HCT116 (cell line): ENCODE results near the gene ESRP2. TPM values are rescaled to one million over a fixed set of nuclear protein-coding genes. Genes with fewer than 3 reads are reported as not detected.
A peak's percentile ranks its signal among the peaks of the same experiment; 100 is the strongest.

Experiments
- ATAC-seq: fragments of 200-7000 bp; cut with Tn5 transposase; 2 replicates; pipeline ENCODE4 v1.9.1; 2020; ENCODE audit warnings: mild to moderate bottlenecking, moderate library complexity
- BruUV-seq: library from RNA; stranded (reverse); fragments of 400-500 nt; replicated peaks from 2 replicates; lab custom pipeline; 2021; lab: Mats Ljungman, UMichigan
- CTCF ChIA-PET: fragments of 300-600 bp; sonication (Branson Sonifier 250); formaldehyde crosslinking; loops from one replicate; lab custom pipeline; 2021; ENCODE audit warnings: antibody characterized with exemption; lab: Charles Lee
- POLR2A ChIA-PET: fragments of 300-600, 350-600 bp; sonication (Branson Sonifier 250); formaldehyde crosslinking; loops from one replicate; lab custom pipeline; 2021; ENCODE audit warnings: antibody characterized with exemption; lab: Charles Lee
- RAD21 ChIA-PET, 2 experiments: fragments of 300-600 bp; sonication (Branson Sonifier 250); formaldehyde crosslinking; loops; one replicate each; lab custom pipeline; 2023; ENCODE audit warnings: low total read pairs in 2 of 2; ENCODE audit not compliant: uncharacterized antibody in 2 of 2, unreplicated experiment in 2 of 2, low non-redundant PET in 1 of 2; lab: Charles Lee
- DNase-seq: peaks from one replicate; pipeline ENCODE4 v3.0.0-alpha.2; 2010; ENCODE audit warnings: low read depth, low spot score
- H2AFZ ChIP-seq: fragments of 200-600 bp; shearing (Covaris generic), sonication (generic); 2 replicates; pipeline ENCODE4 v1.6.1; 2017; ENCODE audit warnings: low read depth, mixed run types, mixed read lengths, antibody characterized with exemption, low read length; ENCODE audit not compliant: poor library complexity, severe bottlenecking
- H3K27ac ChIP-seq: 2 replicates; pipeline ENCODE4 v1.5.1; 2012; ENCODE audit warnings: low read depth, low read length
- H3K27me3 ChIP-seq: fragments of 200-600 bp; sonication (generic); 2 replicates; pipeline ENCODE4 v1.6.1; 2016; ENCODE audit warnings: mixed run types, low read length, mixed read lengths; ENCODE audit not compliant: insufficient read depth
- H3K36me3 ChIP-seq, 2 experiments: fragments of 200-500 bp in 1 of 2; fragments of 200-600 bp in 1 of 2; sonication (Bioruptor generic) in 1 of 2; sonication (generic) in 1 of 2; 2 replicates each; pipeline versions ENCODE4 v1.5.1 to v1.6.1; 2014 to 2016; ENCODE audit warnings: low read length in 2 of 2, inconsistent platforms in 1 of 2, mixed read lengths in 1 of 2, mixed run types in 1 of 2; ENCODE audit not compliant: insufficient read depth in 2 of 2, control insufficient read depth in 1 of 2
- H3K4me1 ChIP-seq, 2 experiments: fragments of 200-600 bp in 1 of 2; sonication (generic) in 1 of 2; 2 replicates each; pipeline versions ENCODE4 v1.5.1 to v1.6.1; 2012 to 2017; ENCODE audit warnings: low read length in 2 of 2, inconsistent platforms in 1 of 2, mild to moderate bottlenecking in 1 of 2, mixed read lengths in 1 of 2, mixed run types in 1 of 2, moderate library complexity in 1 of 2; ENCODE audit not compliant: insufficient read depth in 2 of 2, control insufficient read depth in 1 of 2
- H3K4me2 ChIP-seq: fragments of 200-600 bp; sonication (generic); 2 replicates; pipeline ENCODE4 v1.6.1; 2017; ENCODE audit warnings: mixed run types, low read length, mixed read lengths
- H3K4me3 ChIP-seq, 2 experiments: fragments of 200-600 bp in 1 of 2; sonication (generic) in 1 of 2; replicated peaks in 1 of 2; 2 replicates each; pipeline ENCODE4 v1.5.1; 2011 to 2016; ENCODE audit warnings: low read length in 2 of 2, control low read depth in 1 of 2, low read depth in 1 of 2, mild to moderate bottlenecking in 1 of 2, mixed read lengths in 1 of 2, mixed run types in 1 of 2
- H3K79me2 ChIP-seq: fragments of 200-600 bp; sonication (generic); 2 replicates; pipeline ENCODE4 v1.6.1; 2017; ENCODE audit warnings: mild to moderate bottlenecking, mixed run types, low read length, moderate library complexity, mixed read lengths; ENCODE audit not compliant: insufficient read depth
- H3K9ac ChIP-seq: fragments of 200-600 bp; sonication (generic); 2 replicates; pipeline ENCODE4 v1.6.1; 2016; ENCODE audit warnings: low read length, mixed read lengths
- H3K9me2 ChIP-seq: fragments of 200-600 bp; sonication (generic), shearing (Covaris generic); 2 replicates; pipeline ENCODE4 v1.6.1; 2017; ENCODE audit warnings: mixed run types, mild to moderate bottlenecking, moderate library complexity; ENCODE audit not compliant: insufficient read depth
- H3K9me3 ChIP-seq, 2 experiments: fragments of 200-500 bp in 1 of 2; fragments of 200-600 bp in 1 of 2; sonication (Bioruptor generic) in 1 of 2; sonication (generic) in 1 of 2; 2 replicates each; pipeline ENCODE4 v1.6.1; 2014 to 2017; ENCODE audit warnings: low read length in 2 of 2, mixed read lengths in 2 of 2, inconsistent platforms in 1 of 2, low read depth in 1 of 2, mild to moderate bottlenecking in 1 of 2, mixed run types in 1 of 2, moderate library complexity in 1 of 2; ENCODE audit not compliant: control insufficient read depth in 1 of 2, insufficient read depth in 1 of 2
- H4K20me1 ChIP-seq: fragments of 200-600 bp; sonication (generic), shearing (Covaris generic); 2 replicates; pipeline ENCODE4 v1.6.1; 2017; ENCODE audit warnings: mixed run types, mild to moderate bottlenecking, moderate library complexity; ENCODE audit not compliant: insufficient read depth
- ELF1 ChIP-seq: IDR thresholded peaks from 2 replicates; pipeline ENCODE4 v1.6.1; 2012; ENCODE audit warnings: low read depth, borderline replicate concordance
- EZH2phosphoT487 ChIP-seq: fragments of 200-600 bp; IDR thresholded peaks from 2 replicates; pipeline ENCODE4 v1.6.1; 2018; ENCODE audit warnings: antibody characterized with exemption, borderline replicate concordance
- POLR2A ChIP-seq: IDR thresholded peaks from 2 replicates; pipeline ENCODE4 v1.7.0; 2011; ENCODE audit warnings: borderline replicate concordance; ENCODE audit not compliant: insufficient read depth, insufficient read length; ENCODE audit errors: extremely low read depth
- YY1 ChIP-seq: IDR thresholded peaks from 2 replicates; pipeline ENCODE4 v1.6.1; 2011; ENCODE audit warnings: low read length, low read depth, moderate library complexity, mild to moderate bottlenecking; ENCODE audit not compliant: insufficient replicate concordance; ENCODE audit errors: extremely low read depth
- ZFX ChIP-seq: fragments of 450-650 bp; IDR thresholded peaks from 2 replicates; pipeline ENCODE4 v1.6.1; 2017
- intact Hi-C: fragments of 100-400 bp; cut with micrococcal nuclease; formaldehyde crosslinking; loops from 2 replicates; pipeline ENCODE4 v1.10.0; 2022
- total RNA-seq: library from RNA; stranded (reverse); gene quantifications from one replicate; pipeline ENCODE4 v1.2.1, GENCODE V29; 2021; ENCODE audit not compliant: unreplicated experiment

ESRP2 gene
- total RNA-seq, 1 experiment from 2014 or later: 42.5 TPM

DNA sequence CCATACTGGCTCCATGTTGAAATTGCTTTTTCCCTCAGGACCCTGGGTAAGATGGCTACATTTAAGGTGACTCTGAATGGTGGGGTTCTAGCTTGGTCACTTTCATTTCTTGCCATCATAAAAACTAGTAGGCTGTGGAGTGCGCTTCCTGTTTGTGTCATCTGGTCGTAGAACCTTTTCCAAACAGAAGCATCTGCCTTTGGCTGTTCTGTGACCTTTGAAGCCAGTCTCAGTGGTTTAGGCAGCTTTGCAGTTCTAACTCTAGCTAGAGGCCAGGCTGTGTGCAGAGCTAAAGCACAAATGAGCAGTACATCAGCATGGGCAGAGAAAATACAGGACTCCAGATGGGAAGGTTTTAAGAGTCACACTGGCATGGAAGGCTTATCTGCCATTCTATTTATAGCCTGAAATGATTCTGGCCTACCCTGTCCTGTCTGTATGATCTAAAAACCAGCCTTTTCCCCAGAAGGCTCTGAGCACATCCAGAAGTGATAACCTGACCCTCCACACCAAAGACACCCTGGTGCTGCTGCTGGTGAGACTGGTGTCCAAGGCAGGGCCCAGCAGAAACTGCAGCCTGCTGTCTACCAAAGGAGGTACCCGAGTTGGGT lies 8.6 kb downstream of the ESRP2 start:
- H3K4me2 ChIP-seq: no peak overlapping the region
- RAD21 ChIA-PET: no interaction called here
- H4K20me1 ChIP-seq: no peaks in the 10 kb centered on the region
- CTCF ChIA-PET: interaction anchor here (1.0 to 1.7 kb wide), 3 partner anchors 10 to 134 kb away, joined by 3 to 12 read pairs (median 4); no protein-coding TSS in a partner anchor
- H2AFZ ChIP-seq: no peak overlapping the region
- no peak for ATAC-seq
- peaks cover 14 to 41% of the 10 kb centered on the region in 2 experiments; a peak in 3 of 4 replicates for H3K36me3 ChIP-seq
- H3K9me3 ChIP-seq: no peaks in the 10 kb centered on the region
- no peaks in the 10 kb centered on the region; a peak in 1 of 4 replicates for H3K4me1 ChIP-seq
- POLR2A ChIA-PET: no interaction called here
- intact Hi-C loops: loop anchor here (10.0 kb wide), 1 partner anchor 342 kb away; the partner anchor contains the start of gene NRN1L
- H3K27me3 ChIP-seq: no peaks in the 10 kb centered on the region
- BruUV-seq: TSS peak; percentile 24
- DNase-seq: no peak
- no peak overlapping the region for H3K27ac ChIP-seq
- no peak overlapping the region for H3K4me3 ChIP-seq
- H3K9ac ChIP-seq: no peak overlapping the region
- TF ChIP-seq POLR2A (no peak), ELF1 (no peak), ZFX (no peak)
- H3K9me2 ChIP-seq: no peaks in the 10 kb centered on the region
- peaks cover 4% of the 10 kb centered on the region; the same call in 1 of the 2 replicates for H3K79me2 ChIP-seq

DNA sequence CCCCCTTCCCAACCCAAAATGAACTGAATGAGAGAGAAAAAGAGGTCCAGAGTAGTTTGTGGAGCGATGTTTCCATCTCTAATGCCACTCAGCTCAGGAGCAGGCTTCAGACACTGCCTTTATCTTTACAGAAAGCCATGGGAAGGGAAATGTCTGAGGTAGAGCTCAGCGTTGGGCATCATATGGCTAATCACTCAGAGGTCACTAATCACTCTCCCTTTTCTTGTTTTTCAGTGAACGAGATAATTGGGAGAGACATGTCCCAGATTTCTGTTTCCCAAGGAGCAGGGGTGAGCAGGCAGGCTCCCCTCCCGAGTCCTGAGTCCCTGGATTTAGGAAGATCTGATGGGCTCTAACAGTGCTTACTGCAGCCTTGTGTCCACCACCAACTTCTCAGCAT lies 9.8 kb downstream of the ESRP2 start:
- no peak for DNase-seq
- Histone ChIP-seq H4K20me1 (no peaks in the 10 kb centered on the region), H3K9me2 (no peaks in the 10 kb centered on the region), H3K4me3 (no peak overlapping the region), H3K27me3 (no peaks in the 10 kb centered on the region), H3K36me3 (peaks cover 7 to 31% of the 10 kb centered on the region in 2 experiments; a peak in 3 of 4 replicates), H3K4me1 (no peaks in the 10 kb centered on the region; a peak in 1 of 4 replicates), H3K9me3 (no peaks in the 10 kb centered on the region), H3K9ac (no peak overlapping the region), H3K27ac (no peak overlapping the region), H2AFZ (no peak overlapping the region), H3K4me2 (no peak overlapping the region), H3K79me2 (no peaks in the 10 kb centered on the region)
- ChIA-PET CTCF (interaction anchor here (1.3 kb wide), 1 partner anchor 132 kb away, joined by 3 read pairs; no protein-coding TSS in a partner anchor), POLR2A (interaction anchor here (0.7 kb wide), 1 partner anchor 11 kb away, joined by 6 read pairs; no protein-coding TSS in a partner anchor), RAD21 (no interaction called here)
- intact Hi-C loops: loop anchor here (10.0 kb wide), 1 partner anchor 341 kb away; the partner anchor contains the start of gene NRN1L
- no TSS peak for BruUV-seq
- no peak for ATAC-seq
- no peak for TF ChIP-seq YY1
- no peak for TF ChIP-seq EZH2phosphoT487
- TF ChIP-seq, all 23 proteins: peak for 0
